GM19035 (cell line): Measurements from ENCODE around the gene IL1F10.
"Not testable (repeated sequence)": the region's sequence is repeated elsewhere in the genome, so short reads cannot be mapped to it uniquely, and the experiment has no call there.

Experiments used
- ATAC-seq: cut with Tn5 transposase; IDR thresholded peaks from one replicate; pipeline ENCODE4 v1.9.1; 2021; ENCODE audit not compliant: unreplicated experiment

IL1F10 gene

GRCh38 chr2:113080134-113080533 lies 12.4 kb downstream of the IL1F10 start:
- ATAC-seq = no peak

- no peak for ATAC-seq
Measured at GRCh38 chr2:113081488-113082210, 13.9 kb downstream of the IL1F10 start.

GRCh38 chr2:113083296-113083695 lies 15.5 kb downstream of the IL1F10 start:
- no peak for ATAC-seq

- no peak for ATAC-seq
Measured at GRCh38 chr2:113084249-113085000, 16.7 kb downstream of the IL1F10 start.

- ATAC-seq = no peak
Measured at GRCh38 chr2:113085542-113085941, 17.8 kb downstream of the IL1F10 start.

GRCh38 chr2:113088213-113088992 lies 20.6 kb downstream of the IL1F10 start:
- no peak for ATAC-seq

GRCh38 chr2:113089916-113090315 lies 22.1 kb downstream of the IL1F10 start:
- no peak for ATAC-seq

GRCh38 chr2:113091231-113091896 lies 23.6 kb downstream of the IL1F10 start:
- no peak for ATAC-seq

- no peak for ATAC-seq
Measured at GRCh38 chr2:113092864-113093612, 25.3 kb downstream of the IL1F10 start.

- ATAC-seq = no peak
Measured at GRCh38 chr2:113093613-113093977, 25.8 kb downstream of the IL1F10 start.

GRCh38 chr2:113096306-113096705 lies 28.5 kb downstream of the IL1F10 start:
- not testable (repeated sequence) for ATAC-seq

- ATAC-seq = not testable (repeated sequence)
Measured at GRCh38 chr2:113096842-113097618, 29.3 kb downstream of the IL1F10 start.

GRCh38 chr2:113098041-113098440 lies 30.3 kb downstream of the IL1F10 start:
- peak; percentile 53 for ATAC-seq

GRCh38 chr2:113098532-113098931 lies 30.8 kb downstream of the IL1F10 start:
- ATAC-seq = no peak

GRCh38 chr2:113102133-113102532 lies 34.4 kb downstream of the IL1F10 start:
- no peak for ATAC-seq

GRCh38 chr2:113103277-113103676 lies 35.5 kb downstream of the IL1F10 start:
- no peak for ATAC-seq

GRCh38 chr2:113104054-113104611 lies 36.4 kb downstream of the IL1F10 start:
- no peak for ATAC-seq

GRCh38 chr2:113105047-113105785 lies 37.4 kb downstream of the IL1F10 start:
- no peak for ATAC-seq

- ATAC-seq = no peak
Measured at GRCh38 chr2:113111121-113111520, 43.4 kb downstream of the IL1F10 start.
